HepG2 (cell line): Measurements from ENCODE around the gene ARHGEF4. TPM values are rescaled to one million over a fixed set of nuclear protein-coding genes. Genes with fewer than 3 reads are reported as not detected.

Experiments used
- ATF7 ChIP-seq, 2 experiments: fragments of 450-650 bp in 1 of 2; sonication (generic) in 1 of 2; formaldehyde crosslinking in 1 of 2; IDR thresholded peaks; 2 replicates each; pipeline versions ENCODE4 v1.4.0 to v1.6.1; 2016 to 2020; ENCODE audit warnings: antibody characterized with exemption in 1 of 2, mild to moderate bottlenecking in 1 of 2, missing genetic modification reagents in 1 of 2
- GPN1 ChIP-seq: sonication (generic); formaldehyde crosslinking; IDR thresholded peaks from 2 replicates; pipeline ENCODE4 v1.5.1; 2020; ENCODE audit warnings: missing genetic modification reagents, borderline replicate concordance
- IKZF1 ChIP-seq: fragments of 450-650 bp; IDR thresholded peaks from 2 replicates; pipeline ENCODE4 v1.7.1; 2016
- NBN ChIP-seq: fragments of 450-650 bp; conservative IDR thresholded peaks from 2 replicates; pipeline ENCODE4 v1.6.1; 2017
- PHB2 ChIP-seq: fragments of 450-650 bp; IDR thresholded peaks from 2 replicates; pipeline ENCODE4 v1.6.1; 2018; ENCODE audit not compliant: partially characterized antibody
- THYN1 ChIP-seq: sonication (generic); formaldehyde crosslinking; IDR thresholded peaks from 2 replicates; pipeline ENCODE4 v1.8.1; 2023; ENCODE audit warnings: low read depth, mild to moderate bottlenecking, moderate library complexity, missing genetic modification reagents, borderline replicate concordance
- TOPORS ChIP-seq: sonication (generic); formaldehyde crosslinking; IDR thresholded peaks from 2 replicates; pipeline ENCODE4 v1.8.0; 2023; ENCODE audit warnings: mild to moderate bottlenecking, missing genetic modification reagents
- polyA plus RNA-seq, 8 experiments: library from polyadenylated mRNA; depleted of rRNA in 3 of 8; stranded (reverse) in 7 of 8; unstranded in 1 of 8; fragments of >200 nt; fragmentation: Illumina TruSeq in 4 of 8; extraction: Trizol in 4 of 8; gene quantifications; 2 replicates each; pipeline versions ENCODE4 v1.2.1 to v1.2.3, GENCODE V29; 2011 to 2016; ENCODE audit warnings: low read depth in 4 of 8, missing spikeins in 1 of 8, mixed read lengths in 1 of 8; ENCODE audit not compliant: insufficient read depth in 1 of 8
- total RNA-seq, 5 experiments: library from RNA; depleted of rRNA; stranded (reverse); fragments of >200 nt; fragmentation: Illumina TruSeq; extraction: Trizol; gene quantifications; 2 replicates each; pipeline ENCODE4 v1.2.3, GENCODE V29; 2016; ENCODE audit warnings: low read depth in 1 of 5
- TF ChIP-seq, protein P1 (sequence below): sonication (generic); formaldehyde crosslinking; IDR thresholded peaks from 2 replicates; pipeline ENCODE4 v1.4.0; 2020; ENCODE audit warnings: missing genetic modification reagents
- TF ChIP-seq, protein P2 (sequence below), 2 experiments: fragments of 450-650 bp in 1 of 2; sonication (generic) in 1 of 2; formaldehyde crosslinking in 1 of 2; IDR thresholded peaks; 2 replicates each; pipeline versions ENCODE4 v1.6.1 to v1.8.0; 2016 to 2022; ENCODE audit warnings: antibody characterized with exemption in 1 of 2, mild to moderate bottlenecking in 1 of 2, missing genetic modification reagents in 1 of 2
- TF ChIP-seq, protein P3 (sequence below): sonication (generic); formaldehyde crosslinking; IDR thresholded peaks from 2 replicates; pipeline ENCODE4 v1.9.0; 2021; ENCODE audit warnings: mild to moderate bottlenecking, missing genetic modification reagents

ARHGEF4 gene
- total and polyA plus RNA-seq, 2 of the 13 experiments (the other 11 are each of a cell fraction or from before 2014, with no cell fraction given) = 0.11 to 0.13 TPM

DNA sequence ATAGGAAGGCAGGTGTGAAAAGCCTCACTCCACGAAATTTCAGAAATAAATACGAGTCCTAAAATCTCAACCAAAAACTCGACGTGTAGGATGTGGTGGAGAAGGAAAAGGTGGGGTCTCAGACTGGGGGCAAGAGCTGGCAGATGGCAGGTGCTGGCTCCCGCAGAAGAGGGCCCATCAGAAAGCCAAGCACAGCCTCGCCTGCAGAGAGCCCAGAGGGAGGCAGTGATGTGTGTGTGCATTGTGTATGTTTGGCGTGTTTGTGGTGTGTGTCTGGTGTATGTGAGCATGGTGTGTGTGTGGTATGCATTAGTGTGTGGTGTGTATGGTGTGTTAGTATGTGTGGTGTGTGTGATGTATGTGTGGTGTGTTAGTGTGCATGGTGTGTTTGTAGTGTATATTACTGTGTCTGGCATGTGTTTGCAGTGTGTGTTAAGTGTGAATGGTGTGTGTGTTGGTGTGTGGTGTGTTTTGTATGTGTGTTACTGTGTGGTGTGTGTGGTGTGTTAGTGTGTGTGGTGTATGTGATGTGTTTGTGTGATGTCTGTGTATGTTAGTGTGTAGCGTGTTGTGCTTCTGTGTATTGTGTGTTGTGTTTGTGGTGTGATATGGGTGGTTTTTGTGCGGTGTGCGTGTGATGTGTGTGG lies 140.0 kb downstream of the ARHGEF4 start (continued):
- TF ChIP-seq PHB2 (peak; percentile 75), THYN1 (CRISPR knock-in tag) (no peak), NBN (peak; percentile 96; the same call in 1 of the 2 replicates), IKZF1 (0 out of 2 replicates have a peak, but pooled peaks have one; percentile 62), TOPORS (no peak), GPN1 (CRISPR knock-in tag) (no peak), ATF7 (IDR thresholded peaks at IDR 0.05) (peak; percentile 18; the same call in 1 of the 2 replicates), ATF7 (CRISPR knock-in tag; IDR thresholded peaks at IDR 0.05) (no peak)
- TF ChIP-seq, protein P1, sequence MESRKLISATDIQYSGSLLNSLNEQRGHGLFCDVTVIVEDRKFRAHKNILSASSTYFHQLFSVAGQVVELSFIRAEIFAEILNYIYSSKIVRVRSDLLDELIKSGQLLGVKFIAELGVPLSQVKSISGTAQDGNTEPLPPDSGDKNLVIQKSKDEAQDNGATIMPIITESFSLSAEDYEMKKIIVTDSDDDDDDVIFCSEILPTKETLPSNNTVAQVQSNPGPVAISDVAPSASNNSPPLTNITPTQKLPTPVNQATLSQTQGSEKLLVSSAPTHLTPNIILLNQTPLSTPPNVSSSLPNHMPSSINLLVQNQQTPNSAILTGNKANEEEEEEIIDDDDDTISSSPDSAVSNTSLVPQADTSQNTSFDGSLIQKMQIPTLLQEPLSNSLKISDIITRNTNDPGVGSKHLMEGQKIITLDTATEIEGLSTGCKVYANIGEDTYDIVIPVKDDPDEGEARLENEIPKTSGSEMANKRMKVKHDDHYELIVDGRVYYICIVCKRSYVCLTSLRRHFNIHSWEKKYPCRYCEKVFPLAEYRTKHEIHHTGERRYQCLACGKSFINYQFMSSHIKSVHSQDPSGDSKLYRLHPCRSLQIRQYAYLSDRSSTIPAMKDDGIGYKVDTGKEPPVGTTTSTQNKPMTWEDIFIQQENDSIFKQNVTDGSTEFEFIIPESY (CRISPR knock-in tag) = no peak
- TF ChIP-seq, protein P2, sequence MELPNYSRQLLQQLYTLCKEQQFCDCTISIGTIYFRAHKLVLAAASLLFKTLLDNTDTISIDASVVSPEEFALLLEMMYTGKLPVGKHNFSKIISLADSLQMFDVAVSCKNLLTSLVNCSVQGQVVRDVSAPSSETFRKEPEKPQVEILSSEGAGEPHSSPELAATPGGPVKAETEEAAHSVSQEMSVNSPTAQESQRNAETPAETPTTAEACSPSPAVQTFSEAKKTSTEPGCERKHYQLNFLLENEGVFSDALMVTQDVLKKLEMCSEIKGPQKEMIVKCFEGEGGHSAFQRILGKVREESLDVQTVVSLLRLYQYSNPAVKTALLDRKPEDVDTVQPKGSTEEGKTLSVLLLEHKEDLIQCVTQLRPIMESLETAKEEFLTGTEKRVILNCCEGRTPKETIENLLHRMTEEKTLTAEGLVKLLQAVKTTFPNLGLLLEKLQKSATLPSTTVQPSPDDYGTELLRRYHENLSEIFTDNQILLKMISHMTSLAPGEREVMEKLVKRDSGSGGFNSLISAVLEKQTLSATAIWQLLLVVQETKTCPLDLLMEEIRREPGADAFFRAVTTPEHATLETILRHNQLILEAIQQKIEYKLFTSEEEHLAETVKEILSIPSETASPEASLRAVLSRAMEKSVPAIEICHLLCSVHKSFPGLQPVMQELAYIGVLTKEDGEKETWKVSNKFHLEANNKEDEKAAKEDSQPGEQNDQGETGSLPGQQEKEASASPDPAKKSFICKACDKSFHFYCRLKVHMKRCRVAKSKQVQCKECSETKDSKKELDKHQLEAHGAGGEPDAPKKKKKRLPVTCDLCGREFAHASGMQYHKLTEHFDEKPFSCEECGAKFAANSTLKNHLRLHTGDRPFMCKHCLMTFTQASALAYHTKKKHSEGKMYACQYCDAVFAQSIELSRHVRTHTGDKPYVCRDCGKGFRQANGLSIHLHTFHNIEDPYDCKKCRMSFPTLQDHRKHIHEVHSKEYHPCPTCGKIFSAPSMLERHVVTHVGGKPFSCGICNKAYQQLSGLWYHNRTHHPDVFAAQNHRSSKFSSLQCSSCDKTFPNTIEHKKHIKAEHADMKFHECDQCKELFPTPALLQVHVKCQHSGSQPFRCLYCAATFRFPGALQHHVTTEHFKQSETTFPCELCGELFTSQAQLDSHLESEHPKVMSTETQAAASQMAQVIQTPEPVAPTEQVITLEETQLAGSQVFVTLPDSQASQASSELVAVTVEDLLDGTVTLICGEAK (IDR thresholded peaks at IDR 0.05) = 0 out of 2 replicates have a peak, but pooled peaks have one; percentile 13
- TF ChIP-seq, protein P2 (CRISPR knock-in tag; IDR thresholded peaks at IDR 0.05) = no peak
- TF ChIP-seq, protein P3, sequence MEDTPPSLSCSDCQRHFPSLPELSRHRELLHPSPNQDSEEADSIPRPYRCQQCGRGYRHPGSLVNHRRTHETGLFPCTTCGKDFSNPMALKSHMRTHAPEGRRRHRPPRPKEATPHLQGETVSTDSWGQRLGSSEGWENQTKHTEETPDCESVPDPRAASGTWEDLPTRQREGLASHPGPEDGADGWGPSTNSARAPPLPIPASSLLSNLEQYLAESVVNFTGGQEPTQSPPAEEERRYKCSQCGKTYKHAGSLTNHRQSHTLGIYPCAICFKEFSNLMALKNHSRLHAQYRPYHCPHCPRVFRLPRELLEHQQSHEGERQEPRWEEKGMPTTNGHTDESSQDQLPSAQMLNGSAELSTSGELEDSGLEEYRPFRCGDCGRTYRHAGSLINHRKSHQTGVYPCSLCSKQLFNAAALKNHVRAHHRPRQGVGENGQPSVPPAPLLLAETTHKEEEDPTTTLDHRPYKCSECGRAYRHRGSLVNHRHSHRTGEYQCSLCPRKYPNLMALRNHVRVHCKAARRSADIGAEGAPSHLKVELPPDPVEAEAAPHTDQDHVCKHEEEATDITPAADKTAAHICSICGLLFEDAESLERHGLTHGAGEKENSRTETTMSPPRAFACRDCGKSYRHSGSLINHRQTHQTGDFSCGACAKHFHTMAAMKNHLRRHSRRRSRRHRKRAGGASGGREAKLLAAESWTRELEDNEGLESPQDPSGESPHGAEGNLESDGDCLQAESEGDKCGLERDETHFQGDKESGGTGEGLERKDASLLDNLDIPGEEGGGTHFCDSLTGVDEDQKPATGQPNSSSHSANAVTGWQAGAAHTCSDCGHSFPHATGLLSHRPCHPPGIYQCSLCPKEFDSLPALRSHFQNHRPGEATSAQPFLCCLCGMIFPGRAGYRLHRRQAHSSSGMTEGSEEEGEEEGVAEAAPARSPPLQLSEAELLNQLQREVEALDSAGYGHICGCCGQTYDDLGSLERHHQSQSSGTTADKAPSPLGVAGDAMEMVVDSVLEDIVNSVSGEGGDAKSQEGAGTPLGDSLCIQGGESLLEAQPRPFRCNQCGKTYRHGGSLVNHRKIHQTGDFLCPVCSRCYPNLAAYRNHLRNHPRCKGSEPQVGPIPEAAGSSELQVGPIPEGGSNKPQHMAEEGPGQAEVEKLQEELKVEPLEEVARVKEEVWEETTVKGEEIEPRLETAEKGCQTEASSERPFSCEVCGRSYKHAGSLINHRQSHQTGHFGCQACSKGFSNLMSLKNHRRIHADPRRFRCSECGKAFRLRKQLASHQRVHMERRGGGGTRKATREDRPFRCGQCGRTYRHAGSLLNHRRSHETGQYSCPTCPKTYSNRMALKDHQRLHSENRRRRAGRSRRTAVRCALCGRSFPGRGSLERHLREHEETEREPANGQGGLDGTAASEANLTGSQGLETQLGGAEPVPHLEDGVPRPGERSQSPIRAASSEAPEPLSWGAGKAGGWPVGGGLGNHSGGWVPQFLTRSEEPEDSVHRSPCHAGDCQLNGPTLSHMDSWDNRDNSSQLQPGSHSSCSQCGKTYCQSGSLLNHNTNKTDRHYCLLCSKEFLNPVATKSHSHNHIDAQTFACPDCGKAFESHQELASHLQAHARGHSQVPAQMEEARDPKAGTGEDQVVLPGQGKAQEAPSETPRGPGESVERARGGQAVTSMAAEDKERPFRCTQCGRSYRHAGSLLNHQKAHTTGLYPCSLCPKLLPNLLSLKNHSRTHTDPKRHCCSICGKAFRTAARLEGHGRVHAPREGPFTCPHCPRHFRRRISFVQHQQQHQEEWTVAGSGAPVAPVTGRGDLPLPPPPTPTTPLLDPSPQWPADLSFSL = peak; percentile 60
